ENCODE measurements around the gene ZCCHC2.

ZCCHC2 gene

DNA sequence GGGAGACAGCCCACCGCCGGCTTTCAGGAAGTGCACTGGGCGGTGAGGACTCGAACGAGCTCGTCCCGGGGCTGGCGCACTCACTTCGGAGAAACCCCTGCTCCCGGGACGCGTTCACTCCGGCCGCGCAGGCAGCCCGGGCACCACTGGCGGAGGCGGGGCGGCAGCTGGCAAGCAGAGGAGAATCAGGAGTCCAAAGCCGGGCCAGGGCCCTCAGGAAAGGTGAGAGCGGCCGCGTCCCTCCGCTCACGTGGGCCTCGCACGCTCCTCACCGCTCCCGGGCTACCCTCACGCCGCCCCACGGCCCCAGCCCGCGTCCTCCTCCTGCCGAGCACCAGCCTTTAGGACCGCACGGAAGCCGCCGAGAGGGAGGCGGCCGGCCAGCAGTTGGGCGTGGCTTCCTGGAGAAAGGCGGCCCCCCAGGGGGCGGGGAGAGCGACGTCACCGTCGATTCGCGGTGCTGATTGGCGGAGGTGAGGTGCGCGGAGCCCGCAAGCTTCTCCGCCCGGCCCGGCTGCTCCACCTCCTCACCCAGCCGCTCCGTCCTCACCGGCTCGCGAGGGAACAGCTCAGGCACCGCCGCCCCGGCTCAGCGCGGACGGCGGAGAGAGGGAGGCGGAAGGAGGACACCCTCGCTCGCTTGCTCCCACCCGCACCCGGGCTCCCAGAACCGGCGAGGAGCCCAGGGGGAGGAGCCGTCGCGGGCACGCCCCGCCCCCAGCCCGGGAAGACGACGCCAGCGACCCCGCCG lies at the start of gene ZCCHC2:
ZCCHC2 (plus strand) TSS at position 522 of the 751 bp plus-strand sequence. CDS start 400 bp downstream, outside the sequence.
- in situ Hi-C loops (cut with HindIII; ENCODE audit: low pct_ligation_motif_present, low pct_unique_long_range_greater_than_20kb, low sequenced_read_pairs): no loop called here
- DNase-seq: peak; percentile 92

DNA sequence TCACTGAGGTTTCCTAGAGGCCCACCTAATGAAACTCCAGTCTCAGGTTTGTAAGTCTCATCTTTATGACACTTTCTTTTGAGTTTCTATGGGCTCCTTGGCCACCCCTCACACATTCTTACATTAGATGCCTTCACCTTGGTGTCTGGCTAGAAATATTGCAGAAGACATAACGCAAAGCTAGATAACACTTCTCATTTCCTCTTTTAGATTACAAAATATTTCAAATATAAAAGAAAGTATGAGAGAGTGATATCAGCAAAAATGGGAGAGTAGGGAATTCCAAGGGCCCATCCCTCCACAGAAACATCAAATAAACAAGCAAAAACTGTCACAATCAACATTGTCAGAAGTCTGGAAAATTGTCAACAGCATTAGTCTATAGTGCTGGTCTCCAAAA lies 43.3 kb upstream of the ZCCHC2 start:
- in situ Hi-C loops (cut with HindIII; ENCODE audit: low pct_ligation_motif_present, low pct_unique_long_range_greater_than_20kb, low sequenced_read_pairs): no loop called here

DNA sequence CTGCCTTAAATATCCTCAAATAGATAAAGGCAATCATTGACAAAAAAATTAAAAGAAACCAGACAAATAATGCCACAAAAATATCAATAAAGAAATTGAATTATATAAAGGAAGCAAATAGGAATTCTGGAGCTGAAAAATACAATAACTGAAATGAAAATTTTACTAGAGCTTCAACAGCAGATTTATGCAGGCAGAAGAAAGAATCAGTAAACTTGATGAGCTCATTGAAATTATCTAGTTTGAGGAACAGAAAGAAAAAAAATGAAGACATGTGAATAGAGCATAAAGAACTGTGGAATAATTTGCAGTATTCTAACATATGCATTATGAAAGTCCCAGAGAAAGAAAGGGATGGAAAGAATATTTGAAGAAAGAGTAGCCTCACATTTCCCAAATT lies 41.9 kb upstream of the ZCCHC2 start:
- in situ Hi-C loops (cut with HindIII; ENCODE audit: low pct_ligation_motif_present, low pct_unique_long_range_greater_than_20kb, low sequenced_read_pairs): no loop called here
- no peak for DNase-seq

More for the DNA sequence above, 43.3 kb upstream of the ZCCHC2 start:
- DNase-seq: no peak

DNA sequence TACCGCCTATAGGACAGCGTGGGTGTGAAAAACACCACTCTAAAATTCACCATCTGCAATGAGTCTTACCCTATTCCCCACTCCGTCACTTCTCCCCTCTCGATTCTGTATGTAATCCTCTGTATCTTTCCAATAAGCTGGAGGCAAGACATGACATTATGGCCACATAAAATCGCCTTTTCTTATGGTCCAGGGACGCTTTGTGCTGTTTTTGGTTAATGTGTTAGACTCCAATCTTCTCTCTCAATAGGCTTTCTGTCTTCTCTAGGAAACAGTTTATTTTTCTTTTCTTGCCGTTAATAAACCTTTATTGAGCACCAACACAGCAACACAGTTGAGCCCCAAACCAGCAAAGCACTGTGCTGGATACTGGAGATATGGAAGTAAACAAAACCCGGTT lies 37.9 kb upstream of the ZCCHC2 start:
- no peak for DNase-seq
- in situ Hi-C loops (cut with HindIII; ENCODE audit: low pct_ligation_motif_present, low pct_unique_long_range_greater_than_20kb, low sequenced_read_pairs): no loop called here

DNA sequence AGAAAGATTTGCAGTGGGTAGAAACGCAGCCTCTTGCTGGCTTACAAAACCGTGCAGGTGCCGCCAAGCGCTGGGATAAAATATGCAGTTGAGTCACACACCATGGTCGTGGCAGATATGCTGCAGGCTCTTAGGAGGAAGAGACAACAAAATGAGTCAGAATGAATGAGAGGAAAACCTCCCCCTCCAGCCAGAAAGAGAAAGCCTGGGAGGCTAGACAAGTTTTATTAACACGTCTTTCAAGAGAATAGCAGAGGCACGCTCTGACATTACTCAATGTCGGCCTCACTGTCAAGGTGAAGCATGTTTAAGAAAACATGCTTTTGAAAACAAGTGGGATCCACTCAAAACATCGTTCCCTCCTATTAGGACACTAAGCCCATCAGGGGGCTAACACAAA lies 37.1 kb upstream of the ZCCHC2 start:
- in situ Hi-C loops (cut with HindIII; ENCODE audit: low pct_ligation_motif_present, low pct_unique_long_range_greater_than_20kb, low sequenced_read_pairs): no loop called here
- DNase-seq: peak; percentile 86

DNA sequence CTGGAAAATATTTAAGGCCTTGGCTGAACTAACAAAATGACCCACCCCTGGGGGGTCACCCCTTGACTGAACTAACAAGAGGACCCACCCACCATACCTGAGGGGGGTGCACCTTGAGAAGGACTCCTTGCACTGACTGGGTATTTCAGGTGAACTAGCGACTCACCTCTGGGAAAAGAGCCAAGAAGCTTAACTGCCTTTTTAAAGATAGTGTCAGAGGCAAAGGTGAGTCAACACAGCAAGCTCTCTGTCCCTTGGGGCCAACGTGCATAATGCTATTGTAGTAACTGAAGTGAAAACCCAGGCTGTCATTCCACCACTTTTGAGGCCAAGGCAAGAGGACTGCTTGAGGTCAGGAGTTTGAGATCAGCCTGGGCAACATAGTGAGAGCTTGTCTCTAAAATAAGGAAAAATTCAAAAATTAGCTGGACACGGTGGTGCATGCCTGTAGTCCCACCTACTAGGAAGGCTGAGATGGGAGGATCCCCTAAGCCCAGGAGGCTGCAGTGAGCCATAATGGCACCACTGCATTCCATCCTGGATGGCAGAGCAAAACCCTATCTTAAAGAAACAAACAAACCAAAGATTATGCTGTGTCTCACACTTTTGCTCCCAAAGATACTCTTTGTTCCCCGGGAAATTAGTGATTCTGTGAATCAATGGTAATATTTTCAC lies 36.4 kb upstream of the ZCCHC2 start:
- DNase-seq: peak; percentile 35
- in situ Hi-C loops (cut with HindIII; ENCODE audit: low pct_ligation_motif_present, low pct_unique_long_range_greater_than_20kb, low sequenced_read_pairs): no loop called here

DNA sequence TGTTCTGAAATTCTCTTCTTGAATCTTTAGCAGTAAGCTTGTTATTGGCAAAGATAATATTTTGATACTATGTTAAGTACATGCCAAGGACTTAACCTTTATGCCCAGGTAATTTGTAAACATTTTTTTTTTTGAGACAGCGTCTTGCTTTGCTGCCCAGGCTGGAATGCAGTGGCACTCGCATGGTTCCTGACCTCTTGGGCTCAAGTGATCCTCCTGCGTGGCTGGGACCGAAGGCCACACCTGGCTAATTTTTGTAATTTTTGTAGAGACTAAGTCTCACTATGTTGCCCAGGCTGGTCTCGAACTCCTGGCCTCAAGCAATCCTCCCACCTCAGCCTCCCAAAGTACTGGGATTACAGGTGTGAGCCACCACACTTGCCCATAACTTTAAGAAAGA lies 35.7 kb upstream of the ZCCHC2 start:
- in situ Hi-C loops (cut with HindIII; ENCODE audit: low pct_ligation_motif_present, low pct_unique_long_range_greater_than_20kb, low sequenced_read_pairs): no loop called here
- no peak for DNase-seq

DNA sequence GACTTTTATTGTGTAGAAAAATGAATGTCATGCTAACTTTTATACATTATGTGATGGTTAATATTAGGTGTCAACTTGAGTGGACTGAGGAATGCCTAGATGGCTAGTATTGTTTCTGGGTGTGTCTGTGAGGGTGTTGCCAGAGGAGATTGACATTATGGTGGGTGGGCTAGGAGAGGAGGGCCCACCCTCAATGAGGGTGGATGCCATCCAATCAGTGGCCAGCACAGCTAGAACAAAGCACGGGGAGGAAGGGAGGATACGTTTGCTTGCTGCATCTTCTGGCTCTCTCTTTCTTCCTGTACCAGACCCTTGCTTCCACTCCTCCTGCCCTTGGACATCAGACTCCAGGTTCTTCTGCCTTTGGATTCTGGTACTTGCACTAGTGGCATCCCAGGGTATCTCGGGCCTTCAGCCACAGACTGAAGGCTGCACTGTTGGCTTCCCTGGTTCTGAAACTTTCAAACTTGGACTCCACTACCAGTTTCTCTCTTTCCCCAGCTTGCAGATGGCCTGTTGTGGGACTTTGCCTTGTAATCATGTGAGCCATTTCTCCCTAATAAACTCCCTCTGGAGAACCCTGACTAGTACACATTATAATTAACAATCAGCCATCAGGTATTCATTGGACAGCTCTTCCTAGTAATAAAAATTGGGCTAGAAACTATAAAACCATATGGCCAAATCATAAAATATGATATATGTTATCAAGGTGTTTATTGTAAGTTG lies 31.7 kb upstream of the ZCCHC2 start:
- in situ Hi-C loops (cut with HindIII; ENCODE audit: low pct_ligation_motif_present, low pct_unique_long_range_greater_than_20kb, low sequenced_read_pairs): no loop called here
- DNase-seq: no peak

DNA sequence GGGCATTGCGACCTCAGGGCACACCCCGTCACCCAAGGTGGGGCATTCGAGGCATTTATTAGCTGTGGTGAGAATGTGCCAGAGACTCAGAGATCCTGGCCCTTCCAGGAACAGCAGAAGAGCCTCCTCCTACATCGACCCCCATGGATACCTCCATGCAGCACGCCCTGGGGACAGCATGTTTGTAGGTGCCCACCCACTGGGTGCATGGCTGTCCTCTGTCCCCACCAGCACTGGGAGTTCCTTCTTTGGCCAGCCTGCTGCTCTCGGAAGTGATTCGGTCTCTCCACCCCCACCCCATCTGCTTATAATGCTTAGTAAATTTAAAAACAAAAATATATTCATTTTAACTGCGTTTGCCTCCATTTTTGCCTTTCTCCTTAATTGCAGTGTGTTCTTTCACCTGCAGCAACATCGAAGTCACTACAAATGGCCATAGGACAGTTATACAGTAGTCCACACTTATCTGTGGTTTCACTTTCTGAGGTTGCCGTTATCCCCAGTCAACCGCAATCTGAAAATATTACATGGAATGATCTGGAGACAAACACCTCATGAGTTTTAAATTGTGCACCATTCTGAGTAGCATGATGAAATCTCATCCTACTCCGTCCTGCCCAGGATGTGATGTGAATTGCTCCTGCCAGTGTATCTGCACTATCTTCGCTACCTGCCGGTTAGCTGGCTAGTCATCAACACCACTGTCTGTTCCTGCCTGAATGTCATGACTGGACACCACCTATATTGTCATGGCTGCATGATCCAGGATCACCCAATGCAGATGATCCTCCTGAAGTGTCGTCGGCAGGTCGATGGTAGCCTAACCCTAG lies 29.6 kb upstream of the ZCCHC2 start:
- no peak for DNase-seq
- in situ Hi-C loops (cut with HindIII; ENCODE audit: low pct_ligation_motif_present, low pct_unique_long_range_greater_than_20kb, low sequenced_read_pairs): no loop called here

DNA sequence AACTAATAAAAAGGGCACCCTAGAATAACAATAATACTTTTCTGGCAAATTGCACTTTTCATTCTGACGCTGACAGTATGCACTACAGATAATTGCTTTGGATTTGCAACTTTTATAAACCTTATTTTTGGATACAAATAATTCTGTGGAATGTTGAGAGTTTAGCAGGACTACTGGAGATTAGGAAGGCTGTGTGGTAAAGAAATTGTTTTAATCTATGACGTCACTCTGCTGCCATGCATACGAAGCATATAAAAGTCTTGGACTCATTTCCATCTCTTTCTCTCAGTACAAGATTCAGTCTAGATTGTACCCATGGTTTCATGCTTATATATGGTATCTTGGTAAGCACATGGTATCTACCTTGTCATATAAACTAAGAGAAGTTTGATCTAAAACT lies 28.1 kb upstream of the ZCCHC2 start:
- in situ Hi-C loops (cut with HindIII; ENCODE audit: low pct_ligation_motif_present, low pct_unique_long_range_greater_than_20kb, low sequenced_read_pairs): no loop called here
- DNase-seq: no peak

DNA sequence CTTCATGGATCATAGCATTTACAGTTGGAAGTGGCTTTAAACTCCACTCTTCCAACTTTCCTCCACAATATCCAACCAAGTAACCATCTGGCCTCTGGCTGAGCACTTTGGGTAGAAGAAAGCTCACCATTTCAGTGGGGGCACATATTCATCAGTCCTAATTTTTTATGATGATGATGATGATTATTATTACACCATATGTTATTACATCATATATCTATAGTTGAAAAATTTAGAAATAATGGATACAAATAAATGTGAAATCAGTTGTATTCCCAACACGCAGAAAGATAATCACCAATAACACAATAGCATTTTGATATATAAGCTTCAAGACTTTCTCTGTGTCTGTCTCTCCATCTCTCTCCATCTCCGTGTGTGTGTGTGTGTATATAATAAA lies 26.6 kb upstream of the ZCCHC2 start:
- no peak for DNase-seq
- in situ Hi-C loops (cut with HindIII; ENCODE audit: low pct_ligation_motif_present, low pct_unique_long_range_greater_than_20kb, low sequenced_read_pairs): no loop called here

DNA sequence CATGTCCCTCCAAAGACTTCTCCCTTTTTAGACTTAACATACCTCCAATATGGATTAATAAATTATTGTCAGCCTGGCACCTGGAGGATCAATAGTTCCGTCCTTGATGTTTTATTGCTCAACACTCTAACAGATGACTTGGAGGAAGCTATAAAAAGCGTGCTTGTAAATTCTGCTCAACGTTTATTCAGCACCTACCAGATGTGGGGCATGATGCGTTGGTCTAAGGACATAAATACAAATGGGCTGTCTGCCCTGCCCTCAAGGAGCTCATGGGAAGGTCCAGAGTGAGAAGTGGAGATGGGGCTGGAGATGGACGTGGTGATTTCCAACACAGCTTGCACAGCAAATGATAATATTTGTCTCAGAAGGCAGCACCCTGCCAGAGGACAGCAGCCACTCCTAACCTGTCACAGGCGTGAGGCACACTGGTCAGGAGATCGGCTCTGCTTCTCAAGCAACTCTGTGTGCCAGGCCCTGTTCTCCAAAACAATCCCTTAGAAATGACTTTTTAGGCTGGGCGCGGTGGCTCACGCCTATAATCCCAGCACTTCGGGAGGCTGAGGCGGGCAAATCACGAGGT lies 25.5 kb upstream of the ZCCHC2 start:
- no peak for DNase-seq
- in situ Hi-C loops (cut with HindIII; ENCODE audit: low pct_ligation_motif_present, low pct_unique_long_range_greater_than_20kb, low sequenced_read_pairs): no loop called here

DNA sequence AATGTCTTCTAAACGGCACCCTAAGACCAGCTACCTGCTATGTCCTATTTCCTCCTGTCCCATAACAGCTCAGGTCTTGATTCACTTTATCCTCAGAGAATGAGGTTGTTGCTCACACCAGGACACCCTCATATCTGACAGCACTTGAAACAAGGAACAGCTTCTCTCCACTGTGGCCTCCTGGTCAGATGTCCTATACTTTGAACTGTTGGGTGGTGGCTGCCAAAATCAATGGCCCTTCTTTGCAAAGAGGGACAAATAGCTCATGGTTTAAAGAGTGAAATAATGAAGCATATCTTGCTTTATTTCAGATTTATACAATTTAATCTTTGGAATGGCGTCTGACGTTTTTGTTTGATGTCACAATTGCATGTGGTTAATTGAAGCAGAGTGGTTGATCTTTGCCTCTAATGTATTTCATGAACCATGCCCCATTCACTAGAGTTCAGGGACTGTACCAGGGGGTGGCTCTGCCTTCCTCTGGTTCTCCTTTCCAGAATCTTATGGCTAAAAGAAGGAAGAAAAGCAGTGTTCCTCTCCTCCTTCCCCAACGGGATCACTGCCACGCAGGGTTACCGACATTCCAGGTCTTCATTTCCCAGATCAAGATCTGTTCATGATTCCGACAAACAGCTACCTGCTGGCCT lies 24.1 kb upstream of the ZCCHC2 start:
- in situ Hi-C loops (cut with HindIII; ENCODE audit: low pct_ligation_motif_present, low pct_unique_long_range_greater_than_20kb, low sequenced_read_pairs): no loop called here
- DNase-seq: no peak

DNA sequence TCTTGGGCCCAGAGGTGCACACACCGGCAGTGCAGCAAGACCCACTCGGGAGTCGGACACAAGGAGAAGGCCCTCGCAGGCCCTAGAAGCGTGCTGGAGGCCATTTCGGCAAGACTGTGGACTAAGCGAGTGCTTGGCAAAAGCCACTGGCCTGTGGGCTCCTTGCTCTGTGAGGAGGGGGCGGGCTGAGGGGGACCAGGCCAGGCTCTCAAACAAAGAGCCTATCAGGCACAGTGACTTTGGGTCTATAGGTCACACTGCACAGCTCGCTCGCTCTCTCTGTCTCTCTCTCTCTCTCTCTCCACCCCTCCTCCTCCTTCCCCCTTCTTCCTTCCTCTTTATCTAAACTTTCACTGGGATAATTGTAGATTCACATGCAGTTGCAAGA lies 23.6 kb upstream of the ZCCHC2 start:
- DNase-seq: no peak
- in situ Hi-C loops (cut with HindIII; ENCODE audit: low pct_ligation_motif_present, low pct_unique_long_range_greater_than_20kb, low sequenced_read_pairs): no loop called here

DNA sequence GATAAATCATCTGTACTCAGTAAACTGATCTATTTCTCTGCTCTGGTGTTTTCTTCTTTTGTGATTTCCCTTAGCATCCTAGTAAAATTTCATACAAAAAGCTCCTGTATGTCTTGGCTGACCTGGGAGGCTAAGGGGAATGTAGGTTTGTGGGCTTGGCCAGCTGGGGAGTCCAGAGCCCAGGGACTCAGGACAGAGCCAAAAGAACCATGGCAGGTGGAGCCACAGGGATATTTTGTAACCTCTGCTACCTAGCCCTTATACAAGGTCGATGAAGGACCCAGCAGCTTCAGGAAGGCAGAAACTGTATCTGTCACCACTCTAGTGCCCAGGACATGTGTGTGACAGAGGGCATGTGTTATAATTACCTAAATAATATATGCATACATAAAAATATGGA lies 22.7 kb upstream of the ZCCHC2 start:
- no peak for DNase-seq
- in situ Hi-C loops (cut with HindIII; ENCODE audit: low pct_ligation_motif_present, low pct_unique_long_range_greater_than_20kb, low sequenced_read_pairs): no loop called here

DNA sequence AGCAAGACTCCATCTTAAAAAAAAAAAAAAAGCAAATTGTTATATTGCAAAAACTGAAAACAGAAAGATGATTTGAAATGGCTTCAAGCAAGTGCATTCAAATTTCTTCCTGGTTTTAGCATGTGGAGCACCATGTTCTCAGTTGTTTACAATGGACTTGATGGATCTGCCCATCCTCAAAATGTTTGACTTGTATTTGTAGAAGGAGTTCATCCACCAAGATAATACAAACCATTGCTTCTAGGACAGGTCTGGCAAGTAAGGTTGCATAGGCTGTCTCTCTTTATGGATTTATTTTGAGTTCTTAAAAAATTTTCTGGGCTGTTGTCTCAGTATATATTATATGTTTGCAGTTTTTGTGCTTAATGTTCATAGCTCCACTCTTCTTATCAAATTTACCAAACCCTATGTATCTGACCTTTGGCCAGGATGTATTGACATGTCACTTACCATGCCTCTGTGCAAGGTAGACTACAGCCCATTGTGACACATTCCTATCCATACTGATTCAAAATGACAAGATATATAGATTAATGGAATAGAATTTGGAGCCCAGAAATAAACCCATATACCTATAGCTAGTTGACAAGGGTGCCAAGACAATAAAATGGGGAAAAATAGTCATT lies 21.7 kb upstream of the ZCCHC2 start:
- in situ Hi-C loops (cut with HindIII; ENCODE audit: low pct_ligation_motif_present, low pct_unique_long_range_greater_than_20kb, low sequenced_read_pairs): no loop called here
- DNase-seq: no peak

DNA sequence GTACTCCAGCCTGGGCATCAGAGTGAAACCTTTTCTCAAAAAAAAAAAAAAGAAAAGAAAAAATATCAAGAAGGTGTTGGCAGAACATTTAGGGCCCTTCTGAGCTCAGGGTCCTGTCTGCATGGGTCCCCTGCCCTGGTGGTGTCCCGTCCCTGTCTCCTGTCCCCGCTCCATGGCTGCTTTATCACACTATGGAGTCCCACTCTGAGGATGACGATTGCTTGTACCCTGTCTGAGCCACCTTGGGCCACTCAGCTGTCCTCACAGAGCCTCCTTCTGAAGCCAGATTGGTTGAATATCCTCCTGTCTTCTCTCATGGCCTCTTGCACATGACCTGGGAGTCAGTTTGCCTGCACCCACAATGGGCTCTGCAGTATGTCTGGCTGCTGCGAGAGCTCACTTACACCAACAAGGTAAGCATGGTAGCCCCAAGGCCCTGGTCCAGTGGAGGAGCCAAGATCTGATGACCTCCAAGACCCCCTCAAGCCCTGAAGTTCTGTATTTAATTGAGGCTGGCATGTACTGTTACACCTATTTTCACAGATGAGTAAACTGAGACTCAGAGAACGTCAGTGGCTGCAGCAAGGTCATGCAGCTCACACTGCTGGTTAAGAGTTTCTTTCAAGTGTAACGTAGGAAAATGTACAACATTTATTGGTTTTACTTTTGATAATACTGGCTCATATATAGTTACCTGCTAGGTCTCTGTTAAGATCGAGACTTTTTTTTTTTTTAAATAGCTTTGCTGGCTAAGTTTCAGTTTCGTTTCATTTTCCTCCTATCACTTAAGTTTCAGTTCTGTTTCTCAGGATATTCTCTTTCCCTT lies 16.9 kb upstream of the ZCCHC2 start:
- DNase-seq: peak; percentile 54

More for the DNA sequence above, 16.9 kb upstream of the ZCCHC2 start:
- in situ Hi-C loops (cut with HindIII; ENCODE audit: low pct_ligation_motif_present, low pct_unique_long_range_greater_than_20kb, low sequenced_read_pairs): no loop called here

Data from ACHN (cell line).